ENCODE results near the gene ZNF674. TPM values are rescaled to one million over a fixed set of nuclear protein-coding genes. Genes with fewer than 3 reads are reported as not detected.
"Not testable (repeated sequence)": the region's sequence is repeated elsewhere in the genome, so short reads cannot be mapped to it uniquely, and the experiment has no call there.

ZNF674 gene
- total RNA-seq, 1 donor from 2014 or later = 8.6 TPM

DNA sequence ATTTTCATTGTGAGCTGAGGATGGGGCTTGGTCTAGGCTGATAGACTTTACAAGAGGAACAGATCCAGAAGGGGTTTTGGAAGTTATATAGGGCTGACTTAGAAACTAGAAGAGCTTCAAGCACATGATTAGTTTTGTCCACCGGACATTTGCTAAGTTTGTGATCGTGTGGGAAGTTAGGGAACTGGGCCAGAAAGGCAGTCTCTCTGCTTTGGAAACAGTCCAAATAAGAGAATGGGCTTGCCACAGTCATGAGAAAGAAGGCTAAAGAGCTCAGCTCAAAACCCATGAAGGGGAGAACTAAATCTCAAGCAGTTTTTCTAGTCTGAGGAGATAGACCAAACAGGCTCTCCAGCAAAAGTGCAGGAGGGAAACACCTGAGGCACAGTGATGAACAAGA is 67.8 kb downstream of the ZNF674 start:
- Histone ChIP-seq H3K4me3 (ENCODE audit: low read depth, low read length) (no peak overlapping the region), H3K27me3 (ENCODE audit: control insufficient read depth, insufficient read depth, low read length) (no peaks in the 10 kb centered on the region), H3K36me3 (ENCODE audit: control insufficient read depth, insufficient read depth, low read length) (no peaks in the 10 kb centered on the region)
- no peak for DNase-seq (ENCODE audit: low read depth)
- TF ChIP-seq, protein P1, sequence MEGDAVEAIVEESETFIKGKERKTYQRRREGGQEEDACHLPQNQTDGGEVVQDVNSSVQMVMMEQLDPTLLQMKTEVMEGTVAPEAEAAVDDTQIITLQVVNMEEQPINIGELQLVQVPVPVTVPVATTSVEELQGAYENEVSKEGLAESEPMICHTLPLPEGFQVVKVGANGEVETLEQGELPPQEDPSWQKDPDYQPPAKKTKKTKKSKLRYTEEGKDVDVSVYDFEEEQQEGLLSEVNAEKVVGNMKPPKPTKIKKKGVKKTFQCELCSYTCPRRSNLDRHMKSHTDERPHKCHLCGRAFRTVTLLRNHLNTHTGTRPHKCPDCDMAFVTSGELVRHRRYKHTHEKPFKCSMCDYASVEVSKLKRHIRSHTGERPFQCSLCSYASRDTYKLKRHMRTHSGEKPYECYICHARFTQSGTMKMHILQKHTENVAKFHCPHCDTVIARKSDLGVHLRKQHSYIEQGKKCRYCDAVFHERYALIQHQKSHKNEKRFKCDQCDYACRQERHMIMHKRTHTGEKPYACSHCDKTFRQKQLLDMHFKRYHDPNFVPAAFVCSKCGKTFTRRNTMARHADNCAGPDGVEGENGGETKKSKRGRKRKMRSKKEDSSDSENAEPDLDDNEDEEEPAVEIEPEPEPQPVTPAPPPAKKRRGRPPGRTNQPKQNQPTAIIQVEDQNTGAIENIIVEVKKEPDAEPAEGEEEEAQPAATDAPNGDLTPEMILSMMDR (IDR thresholded peaks at IDR 0.05; ENCODE audit: insufficient read depth, low read length, poor library complexity, severe bottlenecking) = no peak

DNA sequence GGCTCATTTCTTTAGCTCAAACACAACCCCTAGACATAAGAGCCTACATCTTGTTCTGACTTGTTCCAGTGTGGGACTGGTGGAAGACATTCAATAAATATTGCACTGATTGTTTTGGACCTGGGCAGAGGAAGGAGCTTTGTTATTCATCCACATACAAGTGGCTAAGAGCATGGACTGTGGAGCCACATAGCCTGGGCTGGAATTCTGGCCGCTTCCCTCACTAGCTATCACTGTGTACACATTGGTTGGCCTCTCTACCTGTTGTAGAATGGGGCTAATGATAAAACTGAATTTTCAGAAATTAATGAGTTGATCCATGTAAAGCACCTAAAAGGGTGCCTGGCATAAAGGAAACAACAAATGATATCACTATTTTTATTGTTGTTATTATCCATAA is 80.0 kb downstream of the ZNF674 start:
- Histone ChIP-seq H3K4me3 (ENCODE audit: low read depth, low read length) (no peak overlapping the region), H3K27me3 (ENCODE audit: control insufficient read depth, insufficient read depth, low read length) (no peaks in the 10 kb centered on the region), H3K36me3 (ENCODE audit: control insufficient read depth, insufficient read depth, low read length) (no peaks in the 10 kb centered on the region)
- DNase-seq (ENCODE audit: low read depth) = no peak
- TF ChIP-seq, protein P1 (IDR thresholded peaks at IDR 0.05; ENCODE audit: insufficient read depth, low read length, poor library complexity, severe bottlenecking) = no peak

DNA sequence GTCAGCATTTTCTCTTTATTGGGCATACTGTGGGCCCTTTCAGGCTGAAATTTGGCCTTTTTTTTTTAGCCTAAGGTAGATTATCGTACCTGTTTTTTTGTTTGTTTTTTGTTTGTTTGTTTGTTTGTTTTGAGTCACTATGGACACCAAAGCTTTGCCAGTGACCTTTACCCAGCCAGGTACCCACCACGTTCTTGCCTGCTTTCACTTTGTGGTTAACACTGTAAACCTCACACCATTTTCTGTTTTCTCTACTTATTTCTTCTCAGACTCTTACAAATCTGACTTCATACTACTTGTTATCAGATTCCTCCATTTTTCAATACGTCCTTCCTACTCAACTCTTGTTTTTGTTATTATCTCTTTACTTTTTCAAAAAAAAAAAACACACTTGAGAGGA is 81.5 kb downstream of the ZNF674 start:
- no peak for DNase-seq (ENCODE audit: low read depth)

DNA sequence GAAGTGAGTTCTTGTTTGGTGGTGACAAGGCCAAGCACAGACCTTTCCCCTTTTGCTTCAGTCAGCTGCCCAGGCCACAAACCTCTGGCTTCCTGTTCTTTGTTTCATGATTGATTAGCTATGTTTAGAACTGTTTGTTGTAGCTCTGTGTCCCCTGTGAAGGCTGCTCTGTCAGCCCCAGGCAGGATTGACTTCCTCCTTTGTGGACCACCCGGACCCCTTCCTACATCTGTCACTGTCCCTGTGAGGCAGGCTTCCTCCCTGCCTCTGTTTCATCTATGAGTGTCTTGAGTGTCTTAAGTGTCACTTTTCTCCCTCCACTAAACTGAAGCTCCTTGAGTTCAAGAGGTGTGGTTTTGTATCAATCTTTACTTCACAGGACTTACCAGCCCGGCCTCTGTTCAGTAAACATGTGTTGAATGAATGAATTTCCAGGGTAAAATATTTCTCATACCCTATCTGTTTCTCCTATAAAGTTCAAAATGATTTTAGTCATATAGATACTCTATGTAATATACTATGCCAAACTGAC is 83.5 kb downstream of the ZNF674 start:
- Histone ChIP-seq H3K4me3 (ENCODE audit: low read depth, low read length) (no peak overlapping the region), H3K36me3 (ENCODE audit: control insufficient read depth, insufficient read depth, low read length) (no peaks in the 10 kb centered on the region), H3K27me3 (ENCODE audit: control insufficient read depth, insufficient read depth, low read length) (no peaks in the 10 kb centered on the region)
- TF ChIP-seq, protein P1 (IDR thresholded peaks at IDR 0.05; ENCODE audit: insufficient read depth, low read length, poor library complexity, severe bottlenecking) = no peak
- no peak for DNase-seq (ENCODE audit: low read depth)

More for the DNA sequence above, 81.5 kb downstream of the ZNF674 start:
- Histone ChIP-seq H3K4me3 (ENCODE audit: low read depth, low read length) (no peak overlapping the region), H3K36me3 (ENCODE audit: control insufficient read depth, insufficient read depth, low read length) (no peaks in the 10 kb centered on the region), H3K27me3 (ENCODE audit: control insufficient read depth, insufficient read depth, low read length) (no peaks in the 10 kb centered on the region)
- TF ChIP-seq, protein P1 (IDR thresholded peaks at IDR 0.05; ENCODE audit: insufficient read depth, low read length, poor library complexity, severe bottlenecking) = no peak

DNA sequence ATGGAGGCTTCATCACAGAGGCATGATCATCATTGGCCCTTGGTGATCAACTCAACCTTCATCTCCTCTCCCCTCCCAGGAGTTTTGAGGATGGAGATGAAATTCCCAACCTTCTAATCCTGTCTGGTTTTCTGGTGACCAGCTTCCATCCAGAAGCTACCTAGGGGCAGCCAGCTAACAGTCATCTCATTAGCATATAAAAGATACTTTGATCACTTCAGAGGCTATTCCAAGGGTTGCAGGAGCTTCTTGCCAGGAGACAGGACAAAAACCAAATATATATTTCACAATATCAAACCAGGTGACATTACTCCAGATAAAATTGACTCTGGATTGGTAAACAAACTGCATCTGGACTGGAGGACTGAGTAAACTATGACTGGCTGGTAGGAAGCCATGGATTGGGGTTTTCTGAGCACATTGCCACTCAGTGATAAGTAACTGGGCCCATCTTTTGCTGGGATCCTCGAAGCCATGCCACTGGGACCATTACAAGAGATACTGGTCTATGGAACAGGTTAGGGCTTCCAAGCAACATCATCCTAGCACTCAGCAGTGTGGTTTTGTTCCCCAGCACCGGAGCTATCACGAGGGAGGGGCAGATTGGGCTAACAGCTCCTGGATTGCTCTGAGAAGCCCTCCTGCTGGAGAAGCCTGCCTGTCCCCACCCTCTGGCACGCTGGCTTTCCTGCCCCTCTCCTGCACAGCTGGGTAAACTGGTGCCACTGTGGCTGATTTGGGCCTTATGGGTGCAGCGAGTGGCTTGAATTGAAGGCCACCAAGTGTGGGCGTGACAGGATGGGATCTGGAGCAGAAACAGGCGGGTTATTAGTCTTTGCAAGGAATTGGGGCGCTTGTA is 84.2 kb downstream of the ZNF674 start:
- H3K4me3 ChIP-seq (ENCODE audit: low read depth, low read length); H3K27me3 ChIP-seq (ENCODE audit: control insufficient read depth, insufficient read depth, low read length); H3K36me3 ChIP-seq (ENCODE audit: control insufficient read depth, insufficient read depth, low read length); DNase-seq (ENCODE audit: low read depth): not testable (repeated sequence)

DNA sequence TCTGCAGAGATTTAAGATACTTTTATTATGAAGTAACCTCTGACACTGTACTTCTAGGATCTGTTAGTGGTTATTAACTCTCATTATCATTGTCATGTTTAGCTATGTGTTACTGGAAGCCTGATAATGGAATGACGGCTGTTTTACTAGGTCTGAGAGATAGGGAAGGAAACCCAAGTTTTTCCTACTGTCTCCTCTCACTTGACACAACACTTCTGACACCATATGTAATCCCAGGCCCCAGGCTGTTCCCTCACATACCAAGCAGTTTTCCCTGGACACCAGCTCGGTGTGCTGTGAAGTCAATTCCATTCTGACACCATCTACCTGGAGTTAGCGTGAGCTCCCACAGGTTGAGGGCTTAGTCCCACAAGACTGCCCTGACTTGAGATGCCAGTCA is 85.6 kb downstream of the ZNF674 start:
- Histone ChIP-seq H3K27me3 (ENCODE audit: control insufficient read depth, insufficient read depth, low read length) (no peaks in the 10 kb centered on the region), H3K4me3 (ENCODE audit: low read depth, low read length) (no peak overlapping the region), H3K36me3 (ENCODE audit: control insufficient read depth, insufficient read depth, low read length) (no peaks in the 10 kb centered on the region)
- TF ChIP-seq, protein P1 (IDR thresholded peaks at IDR 0.05; ENCODE audit: insufficient read depth, low read length, poor library complexity, severe bottlenecking) = no peak
- DNase-seq (ENCODE audit: low read depth) = no peak

Data from kidney epithelial cell (primary cell).